ENCODE data around the gene WRNIP1. TPM values are rescaled to one million over a fixed set of nuclear protein-coding genes. Genes with fewer than 3 reads are reported as not detected.

WRNIP1 gene
- total and polyA plus RNA-seq, 2 of the 8 experiments (the other 6 are each of a cell fraction or from before 2014, with no cell fraction given) = 38.2 to 39.2 TPM

DNA sequence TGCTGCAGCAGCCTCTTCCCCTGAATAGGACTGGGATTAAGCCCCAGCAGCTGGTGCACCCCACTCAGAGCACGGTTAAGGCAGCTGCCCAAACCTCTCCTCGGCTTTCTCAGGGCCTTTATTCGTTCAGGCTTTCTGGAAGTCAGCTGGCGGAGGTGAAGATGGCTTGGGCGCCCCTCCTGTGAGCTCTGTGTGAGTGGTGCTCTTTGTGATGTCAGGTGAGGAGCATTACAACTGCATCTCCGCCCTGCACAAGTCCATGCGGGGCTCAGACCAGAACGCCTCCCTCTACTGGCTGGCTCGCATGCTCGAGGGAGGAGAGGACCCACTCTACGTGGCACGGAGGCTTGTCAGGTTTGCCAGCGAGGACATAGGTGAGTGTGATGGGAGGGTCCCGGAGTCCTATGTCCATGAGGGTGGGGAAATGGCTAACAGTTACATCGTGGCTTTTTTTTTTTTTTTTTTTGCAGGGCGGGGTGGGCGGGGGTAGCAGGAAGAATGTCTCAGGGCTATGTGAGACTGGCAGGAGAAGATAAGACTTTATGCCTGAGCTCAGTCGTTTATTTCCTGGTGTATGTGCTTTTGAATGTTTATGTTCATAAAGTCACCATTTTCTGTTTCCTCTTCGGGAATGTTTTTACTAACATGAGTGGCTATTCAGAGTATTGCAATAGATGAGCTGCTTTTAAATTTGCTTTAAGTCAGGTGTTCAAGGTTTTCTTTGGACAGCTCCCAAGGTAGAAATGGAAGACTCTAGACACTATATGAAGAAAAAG lies 18.2 kb downstream of the WRNIP1 start:
- H3K9me3 ChIP-seq (ENCODE audit: insufficient read depth in 2 of 2, low read depth in 1 of 2, low read length in 1 of 2) = no peaks in the 10 kb centered on the region
- no peak overlapping the region for H2BK20ac ChIP-seq (ENCODE audit: low read length)
- no peak overlapping the region for H3K23ac ChIP-seq (ENCODE audit: insufficient read length)
- H3K4me2 ChIP-seq (ENCODE audit: insufficient read depth in 1 of 2, low read depth in 2 of 2, low read length in 2 of 2) = no peak overlapping the region
- FAIRE-seq (no peak), DNase-seq (ENCODE audit: low read depth in 1 of 2, low spot score in 2 of 2) (peak in 1 of 2 experiments; percentile 69)
- H3K14ac ChIP-seq (ENCODE audit: insufficient read length) = no peak overlapping the region
- no peaks in the 10 kb centered on the region for H3K27me3 ChIP-seq (replicated peaks in 1 of 4; ENCODE audit: control insufficient read depth in 3 of 4, extremely low read depth in 1 of 4, insufficient read depth in 3 of 4, low read length in 3 of 4)
- no peak overlapping the region for H3K18ac ChIP-seq (ENCODE audit: extremely low read depth, low read length)
- H2BK15ac ChIP-seq (ENCODE audit: low read length) = no peak overlapping the region
- H4K8ac ChIP-seq (ENCODE audit: extremely low read depth, insufficient read depth, low read length) = no peak overlapping the region; the same call in 1 of the 2 replicates
- peaks cover 0 to 20% (median 7%) of the 10 kb centered on the region in 4 experiments; a peak in 4 of 8 replicates for H3K36me3 ChIP-seq (ENCODE audit: control insufficient read depth in 2 of 4, insufficient read depth in 4 of 4, low read length in 3 of 4)
- no peak overlapping the region for H2AK5ac ChIP-seq (ENCODE audit: low read depth, low read length)
- H3K79me2 ChIP-seq (ENCODE audit: control insufficient read depth in 1 of 2, insufficient read depth in 2 of 2, low read length in 2 of 2) = peaks cover 0 to 34% of the 10 kb centered on the region in 2 experiments; a peak in 3 of 4 replicates
- CTCF ChIA-PET (ENCODE audit: partially characterized antibody) = interaction anchor here (0.7 to 3.1 kb wide), 22 partner anchors 8 to 204 kb away, joined by 3 to 20 read pairs (median 4); partner anchors contain the start of genes MYLK4 and SERPINB1
- WGBS, 2 experiments (ENCODE audit: extremely low coverage in 1 of 2, insufficient coverage in 1 of 2, insufficient read length in 1 of 2, insufficient replicate concordance in 2 of 2, low coverage in 1 of 2, low lambda C conversion rate in 2 of 2, missing lambda C conversion rate in 1 of 2) = 75% methylated on average over 16 of the region's 19 CpGs; no CpG with 5 or more reads in 1 of the 2 experiments
- no peak overlapping the region for H2BK120ac ChIP-seq (replicated peaks; ENCODE audit: low read depth, low read length)
- no peak overlapping the region for H3K56ac ChIP-seq (replicated peaks; ENCODE audit: insufficient read length, low read depth, low read length)
- no peak overlapping the region for H4K91ac ChIP-seq (replicated peaks; ENCODE audit: insufficient read length, low read length)
- no peak overlapping the region for H2AFZ ChIP-seq (ENCODE audit: low read length)
- no peaks in the 10 kb centered on the region for H3K23me2 ChIP-seq (ENCODE audit: low read depth, low read length)
- no peak overlapping the region for H3K4me3 ChIP-seq (ENCODE audit: extremely low read depth in 1 of 4, insufficient read depth in 2 of 4, low read depth in 3 of 4, low read length in 4 of 4)
- no peak overlapping the region for H3K27ac ChIP-seq (ENCODE audit: low read depth, low read length)
- POLR2A ChIA-PET (ENCODE audit: partially characterized antibody) = interaction anchor here (0.6 to 2.9 kb wide), 9 partner anchors 10 to 273 kb away, joined by 3 to 16 read pairs (median 4); partner anchors contain the start of gene WRNIP1
- no peak overlapping the region for H2BK12ac ChIP-seq (ENCODE audit: low read depth, low read length)
- no peak overlapping the region for H4K5ac ChIP-seq (ENCODE audit: insufficient read length, low read depth, low read length)
- peaks cover 0 to 9% of the 10 kb centered on the region in 2 experiments for H4K20me1 ChIP-seq (replicated peaks in 1 of 2; ENCODE audit: control insufficient read depth in 1 of 2, insufficient read depth in 2 of 2, low read length in 2 of 2)
- H3K79me1 ChIP-seq (ENCODE audit: low read depth, low read length) = peaks cover 8% of the 10 kb centered on the region; the same call in 1 of the 2 replicates
- H3K4me1 ChIP-seq (replicated peaks in 1 of 4; ENCODE audit: control insufficient read depth in 3 of 4, insufficient read depth in 4 of 4, low read length in 3 of 4) = peaks cover 0 to 3% (median 0%) of the 10 kb centered on the region in 4 experiments; a peak in 2 of 7 replicates
- H2BK5ac ChIP-seq (ENCODE audit: low read depth, low read length) = no peak overlapping the region
- H3K9ac ChIP-seq (replicated peaks in 1 of 4; ENCODE audit: extremely low read depth in 1 of 4, low read depth in 3 of 4, low read length in 3 of 4) = no peak overlapping the region
- no peak overlapping the region for H3K4ac ChIP-seq (replicated peaks; ENCODE audit: insufficient read length, low read depth, low read length)
- no peak for TF ChIP-seq POLR2AphosphoS5 (IDR thresholded peaks at IDR 0.05; ENCODE audit: low read depth, low read length)
- TF ChIP-seq SIN3A (conservative IDR thresholded peaks at IDR 0.05 in 1 of 2, IDR thresholded peaks at IDR 0.05 in 1 of 2; ENCODE audit: low read depth in 1 of 2, low read length in 2 of 2) = 0 out of 4 replicates have a peak, but pooled peaks of 1 of the 2 experiments have one; percentile 41
- TF ChIP-seq CREB1 (IDR thresholded peaks at IDR 0.05) = peak; percentile 56
- TF ChIP-seq KDM4A (IDR thresholded peaks at IDR 0.05; ENCODE audit: low read depth, low read length, severe bottlenecking) = no peak
- peak in 1 of 2 experiments; percentile 24; a peak in 1 of 4 replicates for TF ChIP-seq RAD21 (IDR thresholded peaks at IDR 0.05 in 1 of 2, conservative IDR thresholded peaks at IDR 0.05 in 1 of 2; ENCODE audit: low read depth in 2 of 2, low read length in 2 of 2)
- peak; percentile 60; the same call in 1 of the 2 replicates for TF ChIP-seq MAX (IDR thresholded peaks at IDR 0.05)
- no peak for TF ChIP-seq GABPA (IDR thresholded peaks at IDR 0.05; ENCODE audit: borderline replicate concordance, insufficient read depth, low read length)
- no peak for TF ChIP-seq POU5F1 (IDR thresholded peaks at IDR 0.05; ENCODE audit: low read depth, low read length)
- TF ChIP-seq EZH2 (IDR thresholded peaks at IDR 0.05; ENCODE audit: low read depth, low read length, severe bottlenecking) = no peak

All from H1 (cell line).